Nephron progenitor cell (in vitro differentiated cells): ENCODE measurements around the gene PRDM11.

Experiments
- DNase-seq: peaks from one replicate; pipeline ENCODE4 v3.0.0; 2021
- H3K27ac Mint-ChIP-seq: 2 replicates; pipeline ENCODE4 v1.8.0; 2021; ENCODE audit warnings: mild to moderate bottlenecking, moderate library complexity, mixed read lengths
- H3K27me3 Mint-ChIP-seq: 2 replicates; pipeline ENCODE4 v1.8.0; 2021; ENCODE audit warnings: mild to moderate bottlenecking, low read depth, mixed read lengths; ENCODE audit not compliant: poor library complexity
- H3K36me3 Mint-ChIP-seq: 2 replicates; pipeline ENCODE4 v1.8.0; 2021; ENCODE audit warnings: low read depth, mixed read lengths
- H3K4me1 Mint-ChIP-seq: 2 replicates; pipeline ENCODE4 v1.8.0; 2021; ENCODE audit warnings: mixed read lengths
- H3K4me3 Mint-ChIP-seq: 2 replicates; pipeline ENCODE4 v1.8.0; 2021; ENCODE audit warnings: mild to moderate bottlenecking, moderate library complexity, mixed read lengths
- H3K9me3 Mint-ChIP-seq: 2 replicates; pipeline ENCODE4 v1.8.0; 2021; ENCODE audit warnings: mild to moderate bottlenecking, moderate library complexity, mixed read lengths
- CTCF ChIP-seq: fragments of 200-600 bp; sonication (generic); IDR thresholded peaks from 2 replicates; pipeline ENCODE4 v1.5.0; 2021; ENCODE audit warnings: antibody characterized with exemption

The PRDM11 gene

GRCh38 chr11:45102810-45103621 lies 43.4 kb upstream of the PRDM11 start:
- Mint-ChIP-seq H3K36me3 (no peaks in the 10 kb centered on the region), H3K4me1 (peaks cover 14% of the 10 kb centered on the region), H3K9me3 (no peaks in the 10 kb centered on the region), H3K27ac (no peak overlapping the region), H3K4me3 (no peak overlapping the region), H3K27me3 (peaks cover 33% of the 10 kb centered on the region)
- peak; percentile 93 for TF ChIP-seq CTCF
- DNase-seq: peak; percentile 71

- Mint-ChIP-seq H3K36me3 (no peaks in the 10 kb centered on the region), H3K4me1 (peaks cover 14% of the 10 kb centered on the region), H3K27me3 (peaks cover 40% of the 10 kb centered on the region), H3K27ac (no peak overlapping the region), H3K9me3 (no peaks in the 10 kb centered on the region), H3K4me3 (no peak overlapping the region)
- no peak for DNase-seq
- TF ChIP-seq CTCF: no peak
These were observed 42.2 kb upstream of the PRDM11 start for GRCh38 chr11:45104006-45104789.

- DNase-seq: no peak
- Mint-ChIP-seq H3K27ac (no peak overlapping the region), H3K9me3 (no peaks in the 10 kb centered on the region), H3K27me3 (peaks cover 42% of the 10 kb centered on the region), H3K4me3 (no peak overlapping the region), H3K36me3 (no peaks in the 10 kb centered on the region), H3K4me1 (peaks cover 14% of the 10 kb centered on the region)
- no peak for TF ChIP-seq CTCF
These were observed 41.7 kb upstream of the PRDM11 start for GRCh38 chr11:45104790-45105084.

- DNase-seq: peak; percentile 88
- no peaks in the 10 kb centered on the region for H3K36me3 Mint-ChIP-seq
- H3K9me3 Mint-ChIP-seq: no peaks in the 10 kb centered on the region
- TF ChIP-seq CTCF: peak; percentile 96
- H3K4me1 Mint-ChIP-seq: peaks cover 14% of the 10 kb centered on the region
- peaks cover 37% of the 10 kb centered on the region for H3K27me3 Mint-ChIP-seq
- no peak overlapping the region for H3K4me3 Mint-ChIP-seq
- no peak overlapping the region for H3K27ac Mint-ChIP-seq
These were observed 41.0 kb upstream of the PRDM11 start for GRCh38 chr11:45105233-45105983.

- Mint-ChIP-seq H3K4me3 (no peak overlapping the region), H3K27ac (no peak overlapping the region), H3K9me3 (no peaks in the 10 kb centered on the region), H3K36me3 (no peaks in the 10 kb centered on the region), H3K4me1 (peaks cover 14% of the 10 kb centered on the region), H3K27me3 (peaks cover 31% of the 10 kb centered on the region)
- DNase-seq: no peak
- TF ChIP-seq CTCF: no peak
These were observed 40.5 kb upstream of the PRDM11 start for GRCh38 chr11:45105984-45106375.
